ENCODE measurements around the gene PRICKLE2. TPM values are rescaled to one million over a fixed set of nuclear protein-coding genes. Genes with fewer than 3 reads are reported as not detected.

Gene PRICKLE2
- total RNA-seq, 4 donors from 2014 or later = 3.4 to 29.2 (median 12.6) TPM

- no peak for DNase-seq
- Histone ChIP-seq H3K4me3 (no peak overlapping the region), H3K9me3 (no peaks in the 10 kb centered on the region), H3K4me1 (peaks cover 0 to 19% (median 5%) of the 10 kb centered on the region in 3 donors), H3K27ac (no peak overlapping the region), H3K36me3 (peaks cover 0 to 17% (median 0%) of the 10 kb centered on the region in 3 donors), H3K27me3 (no peaks in the 10 kb centered on the region)
- intact Hi-C loops (cut with DNase I) = no loop called here
- TF ChIP-seq POLR2A (IDR thresholded peaks at IDR 0.05) = no peak
- no peak for TF ChIP-seq CTCF (IDR thresholded peaks at IDR 0.05)
- WGBS, 2 donors = 95 to 100% methylated on average over 1 of the region's 1 CpG
These were observed 107.8 kb downstream of the PRICKLE2 start for GRCh38 chr3:64117483-64117882.

- no peak overlapping the region for H3K4me3 ChIP-seq
- DNase-seq = no peak
- no peaks in the 10 kb centered on the region for H3K27me3 ChIP-seq
- H3K4me1 ChIP-seq = peaks cover 0 to 4% (median 0%) of the 10 kb centered on the region in 3 donors
- H3K36me3 ChIP-seq = peaks cover 0 to 12% (median 0%) of the 10 kb centered on the region in 3 donors
- TF ChIP-seq CTCF (IDR thresholded peaks at IDR 0.05) (no peak), POLR2A (IDR thresholded peaks at IDR 0.05) (no peak)
- intact Hi-C loops (cut with DNase I) = no loop called here
- no peak overlapping the region for H3K27ac ChIP-seq
- no peaks in the 10 kb centered on the region for H3K9me3 ChIP-seq
These were observed 110.6 kb downstream of the PRICKLE2 start for GRCh38 chr3:64114651-64115050.

GRCh38 chr3:64111872-64112271 is 113.4 kb downstream of the PRICKLE2 start:
- no peaks in the 10 kb centered on the region for H3K27me3 ChIP-seq
- H3K9me3 ChIP-seq = no peaks in the 10 kb centered on the region
- TF ChIP-seq CTCF (IDR thresholded peaks at IDR 0.05) = no peak
- no peak for TF ChIP-seq POLR2A (IDR thresholded peaks at IDR 0.05)
- 41 to 93% methylated on average over 2 of the region's 2 CpGs for whole genome bisulfite sequencing, 2 donors
- DNase-seq = no peak
- intact Hi-C loops (cut with DNase I) = no loop called here
- peaks cover 0 to 7% (median 0%) of the 10 kb centered on the region in 3 donors for H3K36me3 ChIP-seq
- H3K4me3 ChIP-seq = no peak overlapping the region
- no peak overlapping the region for H3K27ac ChIP-seq
- H3K4me1 ChIP-seq = peaks cover 0 to 4% (median 0%) of the 10 kb centered on the region in 3 donors

- Histone ChIP-seq H3K27me3 (no peaks in the 10 kb centered on the region), H3K27ac (no peak overlapping the region), H3K4me3 (no peak overlapping the region), H3K4me1 (peaks cover 0 to 4% (median 0%) of the 10 kb centered on the region in 3 donors), H3K36me3 (peaks cover 0 to 7% (median 0%) of the 10 kb centered on the region in 3 donors), H3K9me3 (no peaks in the 10 kb centered on the region)
- TF ChIP-seq POLR2A (IDR thresholded peaks at IDR 0.05) (no peak), CTCF (IDR thresholded peaks at IDR 0.05) (no peak)
- WGBS, 2 donors = 89 to 95% methylated on average over 2 of the region's 2 CpGs
- intact Hi-C loops (cut with DNase I) = no loop called here
- no peak for DNase-seq
These were observed 114.2 kb downstream of the PRICKLE2 start for GRCh38 chr3:64111083-64111482.

GRCh38 chr3:64110071-64110470 is 115.2 kb downstream of the PRICKLE2 start:
- DNase-seq = no peak
- Histone ChIP-seq H3K4me1 (peaks cover 0 to 6% (median 0%) of the 10 kb centered on the region in 3 donors), H3K9me3 (no peaks in the 10 kb centered on the region), H3K27ac (no peak overlapping the region), H3K27me3 (no peaks in the 10 kb centered on the region), H3K4me3 (no peak overlapping the region), H3K36me3 (peaks cover 0 to 7% (median 0%) of the 10 kb centered on the region in 3 donors)
- TF ChIP-seq POLR2A (IDR thresholded peaks at IDR 0.05) = no peak
- no peak for TF ChIP-seq CTCF (IDR thresholded peaks at IDR 0.05)
- WGBS, 2 donors = 30 to 75% methylated on average over 1 of the region's 1 CpG
- intact Hi-C loops (cut with DNase I) = no loop called here
